Right hindlimb (tissue), 1 donor: ENCODE results near the gene NINJ1.
"Not testable (repeated sequence)": the region's sequence is repeated elsewhere in the genome, so short reads cannot be mapped to it uniquely, and the experiment has no call there.

ENCODE experiments used
- DNase-seq: peaks from one replicate; pipeline ENCODE4 v3.0.0-alpha.2; 2018

The NINJ1 gene

DNA sequence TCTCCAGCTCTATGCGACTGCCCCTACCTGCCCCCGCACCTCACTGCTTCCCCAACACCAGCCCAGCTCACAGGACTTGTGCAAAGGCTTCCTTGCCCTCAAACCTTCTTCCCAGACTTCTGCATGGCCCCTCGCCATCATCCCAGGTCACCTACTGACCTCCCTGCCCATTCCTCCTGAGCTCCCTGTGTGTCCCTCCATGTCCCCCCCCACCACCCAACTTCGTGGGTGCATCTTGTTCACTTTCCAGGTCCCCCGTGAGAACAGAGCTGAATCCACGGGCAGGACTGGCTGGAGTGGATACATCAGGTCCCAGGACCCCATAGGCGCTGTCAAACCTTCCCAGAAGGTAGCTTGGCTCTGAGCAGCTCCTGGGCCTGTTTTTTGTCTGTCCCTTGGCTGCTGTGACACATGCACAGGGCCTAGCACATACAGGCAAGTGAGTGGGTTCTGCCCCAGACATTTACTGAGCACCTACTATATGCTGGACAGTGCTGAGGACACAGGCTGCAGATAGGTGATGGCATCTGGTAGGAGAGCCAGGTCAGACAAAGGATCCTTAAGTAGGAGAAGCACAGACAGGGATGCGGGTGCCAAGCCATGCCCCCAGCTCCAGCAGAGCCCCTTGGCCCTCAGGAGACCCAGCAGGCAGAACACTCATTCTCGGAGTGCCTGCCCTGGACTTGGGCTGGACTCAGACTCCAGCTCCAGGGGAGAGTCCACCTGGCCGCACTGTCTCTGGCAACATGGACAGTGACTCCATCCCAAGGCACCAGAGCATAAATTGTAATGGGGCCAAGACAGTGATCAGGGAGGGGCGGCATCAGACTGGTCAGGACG lies 15.0 kb downstream of the NINJ1 start:
- peak; percentile 13 for DNase-seq

DNA sequence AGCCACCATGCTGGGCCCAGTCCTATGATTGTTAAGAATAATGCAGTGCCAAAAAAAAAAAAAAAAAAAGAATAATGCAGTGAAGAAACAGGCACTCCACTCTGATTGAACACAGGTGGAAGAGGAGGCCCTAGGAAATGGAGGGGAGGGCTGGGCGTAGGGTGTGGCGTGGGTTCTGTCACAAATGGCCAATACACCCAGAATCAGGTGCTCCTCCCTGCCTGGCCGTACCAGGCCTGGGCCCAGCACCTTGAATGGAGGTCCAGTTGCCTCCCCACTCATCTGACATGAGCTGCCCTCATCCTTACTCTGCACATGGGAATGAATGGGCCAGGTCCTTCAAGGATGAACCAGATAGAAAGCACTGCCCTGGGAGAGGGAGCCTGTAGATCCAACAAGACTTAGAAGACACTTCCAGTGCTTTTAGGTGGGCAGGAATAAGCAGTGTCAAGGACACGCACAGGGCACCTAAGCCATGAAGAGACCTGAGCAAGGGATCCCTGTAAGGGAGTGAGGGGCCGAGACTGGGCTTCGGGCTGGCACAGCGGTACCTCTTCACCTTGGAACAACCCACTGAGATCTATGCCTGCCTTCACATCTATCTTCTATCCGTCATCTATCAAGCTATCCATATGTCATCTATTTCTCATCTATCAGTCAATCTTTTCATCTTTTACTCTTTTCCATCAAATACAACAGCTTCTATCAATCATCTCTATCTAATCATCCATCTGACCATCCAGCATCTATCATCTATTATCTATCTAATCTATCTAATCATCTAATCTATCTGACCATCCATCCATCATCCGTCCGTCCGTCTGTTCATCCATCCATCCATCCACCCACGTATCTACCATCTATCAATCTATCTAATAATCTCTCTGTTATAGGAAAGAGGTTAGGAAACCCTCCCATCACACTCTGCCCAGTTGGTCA lies 15.9 kb downstream of the NINJ1 start:
- DNase-seq: peak; percentile 14

DNA sequence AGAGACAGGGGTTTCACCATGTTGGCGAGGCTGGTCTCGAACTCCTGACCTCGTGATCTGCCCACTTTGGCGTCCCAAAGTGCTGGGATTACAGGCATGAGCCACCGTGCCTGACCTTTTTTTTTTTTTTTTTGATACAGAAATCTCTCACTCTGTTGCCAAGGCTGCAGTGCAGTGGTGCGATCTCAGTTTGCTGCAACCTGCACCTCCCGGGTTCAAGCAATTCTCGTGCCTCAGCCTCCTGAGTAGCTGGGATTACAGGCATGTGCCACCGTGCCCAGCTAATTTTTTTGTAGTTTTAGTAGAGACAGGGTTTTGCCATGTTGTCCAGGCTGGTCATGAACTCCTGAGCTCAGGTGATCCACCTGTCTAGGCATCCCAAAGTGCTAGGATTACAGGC lies 16.5 kb downstream of the NINJ1 start:
- DNase-seq: not testable (repeated sequence)

DNA sequence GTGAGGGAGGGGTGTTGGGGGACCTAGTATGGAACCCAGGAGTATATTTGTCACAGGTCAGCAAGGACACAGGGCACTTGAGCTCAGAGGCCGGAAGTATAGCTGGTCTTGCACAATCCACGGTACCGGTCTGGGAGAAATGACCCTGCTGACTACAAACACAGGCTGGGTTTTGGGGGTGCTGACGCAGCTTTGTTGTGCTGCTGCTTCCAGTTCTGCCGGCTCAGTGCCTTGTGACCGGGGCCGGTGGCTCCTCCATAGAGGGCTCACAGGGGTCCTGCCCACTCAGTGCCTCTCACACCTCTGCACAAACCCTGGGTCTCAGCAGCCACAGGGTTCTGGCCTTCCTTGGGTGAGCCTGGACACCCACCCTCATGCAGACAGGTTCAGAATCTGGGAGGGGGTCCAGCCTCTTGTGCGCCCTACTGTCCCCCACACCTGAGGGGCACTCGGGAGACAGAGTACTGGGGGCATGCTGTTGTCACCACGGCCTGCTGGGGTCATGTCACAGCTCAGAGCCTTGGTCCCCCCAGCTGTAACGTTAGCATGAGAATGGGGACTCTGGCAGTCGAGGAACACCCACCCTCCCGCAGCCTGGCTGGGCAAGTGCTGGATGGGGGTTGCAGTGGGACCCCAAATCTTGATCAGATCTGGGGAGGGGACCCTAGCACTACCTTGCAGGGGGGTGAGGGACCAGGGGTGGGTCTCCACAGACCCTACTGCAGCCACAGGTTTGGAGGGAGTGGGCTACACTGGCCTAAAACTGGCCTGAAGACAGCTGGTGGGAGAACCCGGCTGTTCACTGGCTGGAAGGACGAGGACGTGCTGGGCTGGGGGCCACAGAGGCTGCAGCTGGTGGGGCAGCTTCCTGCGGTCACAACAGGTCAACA lies 17.7 kb downstream of the NINJ1 start:
- peak; percentile 27 for DNase-seq

DNA sequence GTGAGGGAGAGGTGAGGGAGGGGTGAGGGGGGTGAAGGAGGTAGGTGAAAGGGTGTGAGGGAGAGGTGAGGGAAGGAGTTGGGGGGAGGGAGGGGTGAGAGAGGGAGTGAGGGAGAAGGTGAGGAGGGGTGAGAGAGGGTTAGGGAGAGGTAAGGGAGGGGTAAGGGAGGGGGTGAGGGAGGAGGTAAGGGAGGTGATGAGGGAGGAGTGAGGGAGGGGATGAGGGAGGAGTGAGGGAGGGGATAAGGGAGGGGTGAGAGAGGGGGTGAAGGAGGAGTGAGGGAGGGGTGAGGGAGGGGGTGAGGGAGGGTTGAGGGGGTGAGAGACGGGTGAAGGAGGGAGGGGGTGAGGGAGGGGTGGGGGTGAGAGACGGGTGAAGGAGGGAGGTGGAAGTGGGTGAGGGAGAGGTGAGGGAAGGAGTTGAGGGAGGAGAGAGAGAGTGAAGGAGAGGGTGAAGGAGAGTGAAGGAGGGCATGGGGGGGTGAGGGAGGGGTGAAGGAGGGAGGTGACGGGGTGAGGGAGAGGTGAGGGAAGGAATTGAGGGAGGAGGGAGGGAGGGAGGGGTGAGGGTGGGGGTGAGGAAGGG lies 18.5 kb downstream of the NINJ1 start:
- DNase-seq: peak; percentile 11

DNA sequence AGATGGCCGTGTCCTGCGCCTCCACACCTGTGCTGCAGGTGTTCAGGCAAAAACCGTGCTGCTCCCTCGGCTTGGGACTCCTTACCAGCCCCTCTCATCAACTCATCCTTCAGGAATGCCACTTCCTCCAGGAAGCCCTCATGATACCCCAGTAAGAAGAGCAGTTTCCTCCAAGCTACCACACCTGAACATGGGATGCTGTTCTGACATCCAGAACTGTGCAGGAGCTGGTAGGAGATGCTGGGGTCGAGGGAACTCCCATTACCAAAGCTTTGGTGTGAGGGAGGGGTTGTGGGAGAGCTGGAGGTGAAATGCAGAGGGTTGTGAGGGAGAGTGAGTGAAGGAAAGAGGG lies 19.1 kb downstream of the NINJ1 start:
- DNase-seq: peak; percentile 15

DNA sequence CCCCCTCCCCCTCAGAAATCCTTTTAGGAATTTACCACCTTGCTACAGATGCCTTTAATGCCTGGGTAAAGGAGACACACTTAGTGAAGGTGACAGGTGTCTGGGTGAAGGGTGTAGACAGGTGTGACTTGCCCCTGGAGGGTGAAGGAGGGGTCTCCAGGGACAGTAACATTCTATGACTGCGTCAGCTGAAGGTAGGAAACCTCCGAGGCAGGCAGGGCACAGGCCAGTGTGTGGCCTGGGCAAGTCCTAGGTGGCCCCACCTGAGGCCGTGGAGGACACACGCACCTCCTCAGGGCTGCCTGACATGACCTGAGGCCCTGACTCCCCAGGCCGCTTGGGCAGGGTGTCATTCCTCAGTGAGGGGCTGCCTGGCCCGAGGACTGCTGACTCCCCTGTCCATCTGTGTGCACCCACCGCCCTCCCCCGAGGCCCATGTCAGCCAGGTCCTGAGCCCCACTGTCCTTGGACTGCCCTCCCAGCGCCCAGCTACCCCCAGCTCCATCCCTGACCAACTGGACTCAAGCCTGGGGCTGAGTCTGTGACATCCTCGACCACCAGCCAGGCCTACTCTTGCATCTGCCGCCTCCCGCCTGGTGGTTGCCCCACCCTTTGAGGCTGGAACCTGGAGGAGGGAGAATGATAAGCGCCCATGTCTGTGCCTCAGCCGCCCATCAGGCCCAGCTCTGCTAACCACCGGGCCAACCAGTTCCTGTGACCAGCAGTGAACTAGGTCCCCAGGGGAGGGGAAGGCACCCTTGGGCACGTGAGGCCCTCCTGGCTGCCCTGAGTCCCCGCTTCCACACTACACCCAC lies 19.7 kb downstream of the NINJ1 start:
- peak; percentile 18 for DNase-seq

DNA sequence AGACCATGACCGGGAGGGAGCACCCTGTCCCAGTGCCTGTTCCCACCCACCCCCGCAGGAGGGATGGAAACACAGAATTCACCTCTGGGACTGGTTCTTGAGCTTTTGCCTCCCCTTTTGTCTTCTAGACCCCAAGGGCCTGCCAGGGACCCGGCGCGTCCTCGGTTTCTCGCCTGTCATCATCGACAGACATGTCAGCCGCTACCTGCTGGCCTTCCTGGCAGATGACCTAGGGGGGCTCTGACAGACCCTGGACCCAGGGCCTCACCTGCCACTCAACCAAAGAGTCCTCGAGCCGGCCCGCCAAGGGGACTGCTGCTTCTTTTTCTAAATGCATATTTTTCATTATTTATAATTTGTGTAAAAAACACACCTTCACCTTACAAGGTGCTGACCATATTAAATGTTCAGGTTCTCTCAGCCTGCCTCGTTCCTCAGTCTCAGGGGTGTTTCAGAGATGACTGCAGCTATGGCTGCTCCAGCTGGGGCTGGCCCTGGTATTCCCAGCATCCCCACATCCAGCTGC lies 21.1 kb downstream of the NINJ1 start:
- DNase-seq: peak; percentile 14

DNA sequence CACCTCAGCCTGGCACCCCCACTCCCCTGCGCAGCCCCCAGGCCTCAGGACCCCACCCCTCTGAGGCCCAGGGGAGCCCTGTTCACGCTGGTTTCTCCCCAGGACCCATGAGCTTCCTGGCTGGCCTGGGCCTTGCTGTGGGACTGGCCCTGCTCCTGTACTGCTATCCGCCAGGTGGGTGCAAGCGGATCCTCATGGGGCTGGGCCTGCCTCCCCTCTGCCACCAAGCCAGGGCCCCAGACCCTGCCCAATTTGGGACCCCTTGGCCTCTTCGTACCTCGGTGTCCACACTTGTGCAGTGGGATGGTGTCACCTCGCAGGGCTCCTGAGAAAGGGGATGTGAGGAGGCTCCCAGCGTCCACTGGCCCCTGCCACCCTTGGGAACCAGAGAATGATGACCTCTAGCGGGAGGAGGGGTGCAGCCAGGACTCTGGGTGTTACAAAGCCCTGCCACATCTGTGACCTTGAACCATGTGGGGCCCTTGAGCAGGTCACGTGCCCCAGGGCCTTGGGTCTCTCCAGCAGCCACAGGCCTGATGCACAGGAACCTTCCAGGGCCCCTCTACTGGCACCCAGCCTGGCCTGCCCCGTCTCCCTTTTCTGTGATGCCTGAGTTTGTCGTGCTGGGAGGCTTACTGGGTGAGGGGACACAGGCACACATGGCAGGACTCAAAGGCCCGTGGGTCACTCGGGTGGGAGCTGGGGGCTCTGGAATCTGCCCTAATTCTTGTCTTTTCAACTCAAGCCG lies 21.8 kb downstream of the NINJ1 start:
- peak; percentile 30 for DNase-seq

DNA sequence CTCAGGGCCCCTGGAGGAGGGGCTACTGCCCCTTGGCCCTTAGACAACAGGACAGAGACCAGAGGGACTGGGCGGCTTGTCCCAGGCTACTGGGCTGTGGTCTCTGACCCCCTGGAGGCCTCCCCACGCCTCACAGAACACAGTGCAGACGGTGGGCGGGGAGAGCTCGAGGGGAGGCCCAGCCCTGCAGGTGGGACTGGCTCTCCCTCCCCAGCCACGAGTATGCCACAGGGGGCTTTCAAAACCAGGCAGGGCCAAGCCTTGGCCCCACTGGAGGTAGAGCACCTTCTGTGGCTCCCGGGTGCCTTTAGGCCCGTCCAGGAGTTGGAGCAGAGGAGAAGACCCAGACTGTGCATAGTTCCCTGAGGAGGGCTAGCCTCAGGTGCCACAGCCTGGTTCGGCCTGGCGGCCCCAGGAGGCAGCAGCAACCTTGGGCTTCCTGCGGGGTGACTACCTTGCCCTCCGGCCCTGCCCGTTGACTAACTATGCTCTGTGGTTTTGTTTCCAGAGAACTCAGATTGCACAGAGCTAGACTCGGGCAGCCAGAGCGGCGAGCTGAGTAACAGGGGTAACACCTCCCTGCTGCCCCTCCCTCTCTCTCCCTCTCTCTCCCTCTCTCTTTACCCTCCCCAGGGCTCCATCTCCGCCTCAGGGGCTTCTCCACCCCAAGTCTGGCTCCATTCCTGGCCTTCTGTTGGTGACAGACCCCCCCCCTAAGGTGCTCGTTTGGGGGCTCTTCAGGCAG lies 22.5 kb downstream of the NINJ1 start:
- peak; percentile 21 for DNase-seq

DNA sequence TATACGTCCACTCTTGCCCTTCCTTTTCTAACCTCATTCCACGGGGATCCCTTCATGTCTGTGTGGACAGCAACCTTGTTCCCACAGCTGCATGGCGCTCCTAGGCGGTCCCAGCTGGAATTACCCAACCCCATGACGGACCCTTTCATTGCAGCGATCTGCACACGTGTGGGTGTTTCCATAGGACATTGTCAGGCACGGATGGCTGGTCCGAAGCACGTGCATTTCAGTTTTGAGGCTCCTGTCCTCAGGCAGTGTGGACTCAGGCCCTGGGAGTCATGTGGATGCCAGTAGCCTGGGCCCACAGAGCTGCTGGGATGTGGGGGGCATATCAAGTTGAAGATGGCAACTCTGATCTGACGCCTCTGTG lies 23.1 kb downstream of the NINJ1 start:
- no peak for DNase-seq

DNA sequence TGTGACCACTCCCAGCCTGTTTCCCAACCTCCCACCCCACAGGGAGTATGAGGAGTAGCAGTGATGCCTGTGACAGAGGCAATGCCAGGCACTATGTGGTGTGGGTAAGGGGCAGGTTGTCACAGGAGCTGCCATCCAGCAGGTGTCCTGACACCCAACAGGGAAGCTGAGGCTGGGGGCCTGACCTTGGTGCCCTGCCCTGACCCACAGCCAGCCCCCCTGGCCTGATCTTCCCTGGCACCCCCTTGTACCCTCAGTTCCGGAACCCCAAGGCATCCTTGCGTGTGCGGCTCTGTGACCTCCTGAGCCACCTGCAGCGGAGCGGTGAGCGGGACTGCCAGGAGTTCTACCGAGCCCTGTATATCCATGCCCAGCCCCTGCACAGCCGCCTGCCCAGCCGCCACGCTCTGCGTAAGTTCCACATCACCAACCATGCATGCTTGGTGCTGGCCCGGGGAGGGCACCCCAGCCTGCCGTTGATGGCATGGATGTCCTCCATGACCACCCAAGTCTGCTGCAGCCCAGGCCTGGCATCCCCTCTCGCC lies 23.7 kb downstream of the NINJ1 start:
- DNase-seq: peak; percentile 16

DNA sequence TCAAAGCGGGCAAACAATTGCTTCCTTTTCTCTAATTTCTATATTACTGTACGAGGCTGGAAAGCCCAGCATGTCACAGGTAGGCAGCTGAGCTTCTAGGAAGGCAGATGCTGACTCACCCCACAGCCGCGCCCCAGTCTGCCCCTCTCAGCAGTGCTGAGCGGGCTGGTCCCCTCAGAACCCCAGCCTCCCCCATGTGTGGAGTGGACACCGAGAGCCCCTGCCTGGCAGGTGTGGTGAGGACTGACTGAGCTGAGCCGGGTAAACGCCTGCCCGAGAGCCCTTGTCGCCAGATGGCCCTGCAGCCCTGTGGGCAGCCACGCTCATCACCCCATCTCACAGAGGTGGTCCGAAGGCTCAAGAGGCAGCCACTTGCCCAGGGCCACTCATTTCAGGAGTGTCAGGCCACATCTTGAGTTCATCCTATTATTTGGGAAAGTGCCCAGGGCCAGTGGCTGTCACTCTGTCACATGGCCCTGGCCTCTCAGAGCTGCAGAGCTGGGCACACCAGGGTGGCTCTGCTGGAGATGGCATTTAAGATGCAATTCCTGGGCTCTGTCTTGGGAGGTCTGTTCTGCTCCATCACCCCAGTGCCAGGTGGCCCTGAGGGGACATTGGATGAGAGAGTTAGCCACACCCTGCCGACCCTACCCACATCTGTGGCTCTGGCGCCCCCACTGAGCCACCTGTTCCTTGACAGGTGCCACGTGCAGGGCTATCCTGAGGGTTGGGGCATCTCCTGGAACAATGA lies 25.6 kb downstream of the NINJ1 start:
- DNase-seq: peak; percentile 18

DNA sequence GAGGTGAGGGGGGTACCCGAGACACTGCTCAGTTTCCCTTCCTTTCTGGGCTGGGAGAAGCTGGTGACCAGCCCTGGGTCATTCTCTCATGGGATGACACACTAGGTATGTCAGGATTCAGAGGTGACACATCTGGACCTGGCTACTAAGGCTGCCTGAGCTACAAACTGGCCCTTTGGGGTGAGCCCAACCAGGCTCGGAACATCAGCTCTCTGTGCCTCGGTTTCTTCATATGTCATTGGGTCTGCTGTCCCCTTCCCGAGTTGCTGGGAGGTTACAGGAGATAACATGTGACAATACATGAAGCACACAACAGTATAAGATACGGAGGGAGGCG lies 26.3 kb downstream of the NINJ1 start:
- DNase-seq: no peak

DNA sequence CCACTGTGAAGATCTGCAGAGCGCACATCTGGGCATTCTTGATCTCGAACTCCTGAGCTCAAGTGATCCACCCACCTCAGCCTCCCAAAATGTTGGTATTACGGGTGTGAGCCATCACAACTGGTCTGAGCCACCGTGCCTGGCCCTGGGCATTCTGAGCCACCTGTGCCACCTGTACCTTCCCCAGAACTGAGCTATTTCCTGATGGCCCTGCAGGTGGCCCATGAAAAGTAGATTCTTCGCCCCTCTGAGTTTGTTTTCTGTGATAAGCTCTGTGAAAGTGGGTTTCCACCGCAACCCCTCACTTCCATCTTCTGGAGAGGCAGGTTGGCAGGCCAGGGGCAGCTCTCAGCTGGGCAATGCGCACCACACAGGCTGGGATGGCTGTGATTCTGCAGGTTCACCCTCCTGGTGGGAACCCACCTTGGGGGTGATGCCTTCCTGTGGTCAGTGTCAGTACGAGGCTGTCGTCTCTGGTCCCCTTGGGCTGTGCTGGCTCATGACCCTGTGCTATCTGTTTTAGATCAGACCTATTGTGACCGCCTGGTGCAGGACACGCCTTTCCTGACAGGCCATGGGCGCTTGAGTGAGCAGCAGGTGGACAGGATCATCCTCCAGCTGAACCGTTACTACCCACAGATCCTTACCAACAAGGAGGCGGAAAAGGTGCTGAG lies 26.8 kb downstream of the NINJ1 start:
- peak; percentile 4 for DNase-seq

DNA sequence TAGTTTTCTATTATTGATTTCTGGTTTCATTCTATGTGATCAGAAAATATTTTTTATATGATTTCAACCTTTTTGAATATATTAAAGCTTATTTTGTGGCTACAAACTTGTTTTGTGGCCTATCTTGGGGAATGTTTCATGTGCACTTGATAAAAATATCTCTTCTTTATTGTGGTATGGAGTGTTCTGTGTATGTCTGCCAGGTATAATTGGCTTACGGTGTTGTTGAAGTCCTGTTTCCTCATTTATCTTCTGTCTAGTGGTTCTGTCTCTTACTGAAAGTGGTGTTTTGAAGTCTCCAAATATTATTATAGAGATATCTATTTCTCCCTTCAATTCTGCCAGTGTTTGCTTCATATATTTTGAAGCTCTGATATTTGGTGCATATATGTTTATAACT lies 28.4 kb downstream of the NINJ1 start:
- DNase-seq: no peak

DNA sequence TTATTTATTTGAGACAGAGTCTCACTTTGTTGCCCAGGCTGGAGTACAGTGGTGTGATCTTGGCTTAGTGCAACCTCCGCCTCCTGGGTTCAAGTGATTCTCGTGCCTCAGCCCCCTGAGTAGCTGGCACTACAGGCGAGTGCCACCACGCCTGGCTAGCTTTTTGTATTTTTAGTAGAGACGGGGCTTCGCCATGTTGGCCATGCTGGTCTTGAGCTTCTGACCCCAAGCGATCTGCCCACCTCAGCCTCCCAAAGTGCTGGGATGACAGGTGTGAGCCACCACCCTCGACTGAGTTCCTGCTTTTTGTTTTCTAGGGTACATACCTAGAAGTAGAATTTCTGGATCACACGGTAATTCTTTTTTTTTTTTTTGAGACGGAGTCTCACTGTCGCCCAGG lies 33.0 kb downstream of the NINJ1 start:
- DNase-seq: peak; percentile 5

DNA sequence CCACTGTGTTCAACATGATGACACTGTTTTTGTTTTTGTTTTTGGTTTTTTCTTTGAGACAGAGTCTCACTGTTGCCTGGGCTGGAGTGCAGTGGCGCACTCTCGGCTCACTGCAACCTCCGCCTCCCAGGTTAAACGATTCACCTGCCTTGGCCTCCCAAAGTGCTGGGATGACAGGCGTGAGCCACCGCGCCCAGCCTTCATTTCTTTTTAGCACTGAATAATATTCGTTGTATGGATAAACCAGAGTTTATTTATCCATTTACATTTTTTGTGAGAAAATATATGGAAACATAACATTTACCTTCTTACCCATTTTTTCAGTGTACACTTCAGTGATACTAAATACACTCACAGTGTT lies 33.8 kb downstream of the NINJ1 start:
- peak; percentile 1 for DNase-seq
